Measurements from ENCODE around the gene SNAP23. TPM values are rescaled to one million over a fixed set of nuclear protein-coding genes. Genes with fewer than 3 reads are reported as not detected.
A peak's percentile ranks its signal among the peaks of the same experiment; 100 is the strongest.

Gene SNAP23
- total RNA-seq (2014; rRNA removed; shearing (Covaris generic)): 52.6 and 60.7 TPM in 2 replicates

DNA sequence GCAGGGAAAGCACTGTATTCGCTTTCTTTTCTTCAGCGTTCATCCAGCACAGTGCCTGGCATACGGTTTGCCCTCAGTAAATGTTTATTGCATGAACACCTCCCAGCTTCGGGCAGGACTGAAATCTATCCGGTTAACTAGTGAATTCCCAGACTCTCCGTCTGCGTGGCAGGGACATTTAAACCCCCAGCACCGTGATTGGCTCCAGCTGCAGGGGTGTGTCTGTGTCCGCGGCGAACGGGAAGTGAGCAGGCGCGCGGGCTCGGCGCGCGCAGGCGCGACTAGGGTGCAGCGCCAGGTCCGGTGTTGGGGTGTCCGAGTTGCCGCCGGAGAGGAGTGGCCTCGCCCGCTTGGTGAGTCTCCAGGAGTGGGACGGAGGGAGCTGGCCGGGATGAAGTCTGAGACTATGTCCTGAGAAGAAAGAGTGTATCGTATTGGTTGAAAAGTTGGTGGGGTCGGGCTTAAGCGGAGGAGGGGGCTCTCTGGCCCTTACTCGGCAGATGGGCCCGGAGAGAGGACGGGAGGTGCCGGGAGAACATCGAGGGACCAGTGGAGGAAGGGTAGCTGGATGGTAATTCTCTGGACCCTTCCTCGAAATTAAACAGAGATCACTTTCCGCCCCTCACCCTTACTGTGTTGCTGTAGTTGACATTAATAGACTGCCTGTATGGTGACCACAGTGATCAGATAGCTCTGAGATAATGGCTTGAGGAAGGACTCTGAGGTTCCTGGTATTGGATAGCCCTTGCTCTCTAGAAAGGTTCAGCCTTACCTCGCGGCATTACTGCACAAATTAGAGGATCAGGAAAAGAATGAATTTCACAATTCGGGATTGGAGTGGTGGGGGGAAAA, at the start of gene SNAP23:
TSS of gene SNAP23 (plus strand) at position 274 of the 852 bp plus-strand sequence. CDS start 16,213 bp downstream, outside the sequence.
- DNase-seq: peak; percentile 95
- no peaks in the 10 kb centered on the region for H3K9me3 ChIP-seq (replicated peaks)
- H3K4me1 ChIP-seq: peaks cover 16% of the 10 kb centered on the region
- H3K4me3 ChIP-seq: peak within 1 kb of the TSS; percentile 65
- no peaks in the 10 kb centered on the region for H3K36me3 ChIP-seq
- H3K27me3 ChIP-seq: no peaks in the 10 kb centered on the region
- peak within 1 kb of the TSS; percentile 49 for H3K27ac ChIP-seq

DNA sequence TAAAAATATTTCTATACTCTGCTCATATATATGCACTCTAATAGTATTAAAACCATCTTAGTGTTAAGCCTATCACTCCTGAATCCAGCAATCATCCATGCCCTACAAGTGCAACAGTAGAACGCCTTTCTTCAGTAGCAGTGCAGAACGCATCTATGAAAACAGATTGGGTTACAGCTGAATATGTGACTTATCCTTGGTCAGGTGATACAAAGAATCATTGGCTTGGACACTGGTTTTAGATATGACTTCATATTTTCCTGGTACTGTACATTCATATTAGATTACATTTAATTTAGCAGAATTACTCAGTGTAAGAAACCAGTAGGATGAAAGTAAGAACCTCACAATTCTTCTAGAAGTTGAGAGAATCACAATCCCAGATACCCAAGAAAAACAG, 47.8 kb upstream of the SNAP23 start:
- Histone ChIP-seq H3K36me3 (peaks cover 86% of the 10 kb centered on the region), H3K27me3 (no peaks in the 10 kb centered on the region), H3K9me3 (replicated peaks) (no peaks in the 10 kb centered on the region), H3K27ac (no peak overlapping the region), H3K4me1 (no peaks in the 10 kb centered on the region), H3K4me3 (no peak overlapping the region)
- no peak for DNase-seq

DNA sequence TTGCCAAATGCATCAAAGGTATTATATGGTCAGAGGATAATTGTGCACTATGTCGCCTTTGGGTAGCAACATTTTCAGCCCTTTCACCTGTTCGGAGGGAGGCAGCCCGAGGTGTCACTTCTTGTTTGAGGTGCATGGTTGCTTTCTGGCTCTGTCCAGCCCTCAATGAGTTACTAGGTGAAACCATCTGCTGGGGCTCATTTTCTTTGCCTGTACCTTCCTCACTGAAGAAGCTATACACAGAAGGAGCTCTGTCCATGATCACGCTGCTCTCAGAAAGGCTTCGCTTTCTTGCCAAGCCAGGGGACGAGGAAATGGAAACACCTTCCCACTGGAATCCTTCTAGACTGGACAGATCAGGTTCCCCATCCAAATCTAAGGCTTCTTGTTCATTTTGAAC, 47.2 kb upstream of the SNAP23 start:
- no peak for DNase-seq
- Histone ChIP-seq H3K4me1 (no peaks in the 10 kb centered on the region), H3K36me3 (peaks cover 80% of the 10 kb centered on the region), H3K27me3 (no peaks in the 10 kb centered on the region), H3K27ac (no peak overlapping the region), H3K9me3 (replicated peaks) (no peaks in the 10 kb centered on the region), H3K4me3 (no peak overlapping the region)

DNA sequence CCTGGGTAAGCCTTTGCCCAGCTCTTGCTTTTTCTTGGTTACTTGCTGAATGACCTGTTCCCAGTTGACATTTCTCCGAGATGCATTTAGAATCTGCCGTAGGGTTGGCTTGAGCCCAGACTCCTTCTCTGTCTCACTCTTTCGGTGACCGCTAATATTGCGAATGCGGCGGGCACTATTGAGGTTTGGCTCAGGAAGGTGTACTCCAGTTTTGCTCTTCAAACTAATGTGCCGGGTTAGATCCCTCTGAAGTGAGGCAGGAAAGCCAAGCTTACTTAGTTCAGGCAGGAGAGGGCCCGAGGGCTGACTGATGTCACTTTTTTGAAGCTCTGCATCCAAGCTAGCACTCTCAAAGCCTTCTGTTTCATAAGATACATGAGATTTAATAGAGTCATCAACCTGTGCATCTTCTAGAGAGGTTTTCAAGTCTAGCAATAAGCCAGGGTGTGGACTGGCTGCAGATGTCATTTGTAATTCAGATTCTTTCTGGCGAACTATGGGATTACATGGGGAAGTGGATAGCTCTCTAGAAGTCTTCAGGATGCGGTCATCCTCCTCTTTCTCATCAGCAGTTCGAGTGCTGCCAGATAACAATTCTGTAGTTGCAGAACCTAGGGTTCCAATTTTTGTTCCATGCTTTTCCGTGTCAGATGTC, 45.5 kb upstream of the SNAP23 start:
- Histone ChIP-seq H3K9me3 (replicated peaks) (no peaks in the 10 kb centered on the region), H3K27ac (no peak overlapping the region), H3K36me3 (peaks cover 69% of the 10 kb centered on the region), H3K27me3 (no peaks in the 10 kb centered on the region), H3K4me1 (no peaks in the 10 kb centered on the region), H3K4me3 (no peak overlapping the region)
- no peak for DNase-seq

DNA sequence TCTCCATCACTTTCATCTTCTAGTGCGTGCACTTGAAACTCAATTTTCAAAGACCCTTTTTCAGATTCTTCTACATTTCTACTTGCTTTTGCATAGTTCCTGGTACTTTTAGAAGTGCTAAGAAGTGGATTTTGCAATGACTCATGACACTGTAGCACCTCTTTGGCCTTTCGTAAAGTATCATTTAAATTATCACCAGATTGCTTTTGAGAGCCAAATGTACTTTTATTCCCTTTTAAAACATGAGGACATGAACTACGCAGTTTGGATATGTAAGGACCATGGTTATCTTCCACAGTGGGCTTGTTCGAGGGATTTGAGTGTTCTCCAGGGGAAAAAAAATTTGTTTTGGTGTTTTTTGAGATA, 45.0 kb upstream of the SNAP23 start:
- H3K4me3 ChIP-seq: no peak overlapping the region
- DNase-seq: no peak
- no peaks in the 10 kb centered on the region for H3K4me1 ChIP-seq
- peaks cover 66% of the 10 kb centered on the region for H3K36me3 ChIP-seq
- H3K27ac ChIP-seq: no peak overlapping the region
- no peaks in the 10 kb centered on the region for H3K9me3 ChIP-seq (replicated peaks)
- no peaks in the 10 kb centered on the region for H3K27me3 ChIP-seq

DNA sequence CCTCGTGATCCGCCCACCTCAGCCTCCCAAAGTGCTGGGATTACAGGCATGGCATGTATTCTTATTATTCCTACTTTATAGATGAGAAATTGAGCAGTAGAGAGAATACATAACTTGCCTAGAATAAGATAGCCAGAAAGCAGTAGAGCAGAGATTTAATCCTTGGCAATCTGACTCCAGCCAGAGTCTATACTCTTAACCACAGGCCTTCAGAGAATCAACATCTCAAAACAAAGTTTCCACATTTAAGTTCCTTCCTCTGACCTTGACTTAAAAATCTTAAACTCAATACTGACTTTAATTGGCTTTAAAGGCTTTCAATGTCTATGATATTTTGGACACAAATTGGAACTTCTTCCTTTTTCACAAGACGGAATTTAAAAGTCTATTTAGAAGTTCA, 41.6 kb upstream of the SNAP23 start:
- no peak for DNase-seq
- Histone ChIP-seq H3K4me3 (no peak overlapping the region), H3K27me3 (no peaks in the 10 kb centered on the region), H3K27ac (no peak overlapping the region), H3K4me1 (peaks cover 10% of the 10 kb centered on the region), H3K9me3 (replicated peaks) (no peaks in the 10 kb centered on the region), H3K36me3 (peaks cover 36% of the 10 kb centered on the region)

DNA sequence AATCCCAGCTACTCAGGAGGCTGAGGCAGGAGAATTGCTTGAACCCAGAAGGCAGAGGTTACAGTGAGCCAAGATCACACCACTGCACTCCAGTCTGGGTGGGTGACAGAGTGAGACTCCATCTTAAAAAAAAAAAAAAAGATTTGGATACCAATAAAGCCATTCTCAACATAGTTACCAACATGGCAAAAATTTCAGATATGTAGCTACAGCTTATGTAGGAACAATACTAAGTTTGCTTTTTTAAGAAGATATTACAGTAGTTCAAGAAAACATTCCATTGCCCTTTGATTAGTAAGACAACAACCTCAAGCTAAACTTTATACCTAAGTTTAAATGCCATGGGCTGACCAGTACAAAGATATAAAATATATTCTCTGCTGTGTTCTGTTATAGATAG, 38.9 kb upstream of the SNAP23 start:
- peak overlapping the region; percentile 75 for H3K27ac ChIP-seq
- peak overlapping the region; percentile 37 for H3K4me3 ChIP-seq
- peaks cover 9% of the 10 kb centered on the region for H3K36me3 ChIP-seq
- H3K27me3 ChIP-seq: no peaks in the 10 kb centered on the region
- no peak for DNase-seq
- H3K4me1 ChIP-seq: peaks cover 11% of the 10 kb centered on the region
- no peaks in the 10 kb centered on the region for H3K9me3 ChIP-seq (replicated peaks)

DNA sequence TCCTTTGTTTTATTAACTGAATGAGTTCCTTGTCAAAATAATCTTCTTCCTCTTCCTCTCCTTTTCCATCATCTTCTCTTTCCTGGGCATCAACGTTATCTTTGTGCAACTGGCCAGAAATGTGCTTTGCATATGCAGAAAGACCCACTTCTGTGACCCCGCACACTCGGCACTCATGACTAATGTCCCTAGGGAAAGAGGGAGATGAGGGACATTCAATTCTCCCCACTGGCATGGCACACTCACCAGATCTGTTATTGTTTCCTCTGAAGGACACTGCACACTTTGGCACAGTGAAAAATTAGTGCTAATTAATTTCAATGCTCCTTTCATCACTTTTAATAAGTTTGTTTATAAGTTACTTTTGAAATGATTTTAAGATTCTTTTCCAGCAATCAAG, 38.5 kb upstream of the SNAP23 start:
- DNase-seq: peak; percentile 40 to 52
- no peaks in the 10 kb centered on the region for H3K27me3 ChIP-seq
- H3K4me1 ChIP-seq: peaks cover 11% of the 10 kb centered on the region
- H3K27ac ChIP-seq: peak overlapping the region; percentile 75
- H3K4me3 ChIP-seq: peak overlapping the region; percentile 37
- H3K9me3 ChIP-seq (replicated peaks): no peaks in the 10 kb centered on the region
- H3K36me3 ChIP-seq: peaks cover 5% of the 10 kb centered on the region; the same call in 1 of the 2 replicates

DNA sequence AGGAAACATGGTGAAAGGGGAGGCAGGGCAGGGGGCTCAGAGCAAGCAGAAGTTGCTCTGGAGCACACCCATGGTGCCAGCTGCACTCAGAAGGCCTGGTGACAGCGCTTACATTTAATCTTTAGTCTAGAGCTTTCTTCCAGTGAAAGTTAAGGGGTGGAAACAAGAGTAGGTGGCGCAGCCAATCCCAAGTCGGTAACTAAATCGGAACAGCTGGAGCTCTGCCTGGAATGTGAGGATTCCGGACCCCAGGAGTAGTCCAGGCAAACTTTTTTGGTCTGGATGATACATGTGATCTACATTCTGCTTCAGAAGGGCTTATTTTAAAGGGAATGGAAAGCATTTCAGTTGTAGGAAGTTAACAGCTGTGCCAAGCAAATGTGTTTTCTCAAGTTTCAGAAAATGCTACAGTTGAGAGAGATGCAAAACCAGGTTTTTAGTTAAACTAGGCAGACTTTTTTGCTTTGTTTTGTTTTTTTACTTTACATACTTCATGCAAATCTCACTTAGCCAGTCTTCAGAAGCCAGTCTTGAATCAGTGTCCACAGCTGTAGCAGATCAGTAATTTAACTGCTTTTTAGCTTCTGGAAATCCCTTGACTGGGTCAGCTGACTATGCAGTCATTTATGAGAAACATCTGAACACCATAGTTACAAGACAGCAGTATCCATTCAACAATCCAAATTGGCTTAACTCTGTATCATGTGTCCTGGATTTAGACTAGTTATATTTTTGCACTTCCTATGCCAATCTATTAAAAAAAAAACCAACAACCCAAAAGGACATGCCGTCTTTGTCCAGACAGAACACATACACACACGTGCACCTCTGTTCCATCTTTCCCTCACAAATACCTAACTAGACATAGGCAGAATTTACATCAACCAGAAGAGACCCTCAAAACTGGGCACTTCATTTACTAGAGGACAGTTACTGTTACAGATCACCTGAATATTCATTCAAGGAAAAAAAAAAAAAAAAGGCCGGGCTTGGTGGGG, 37.7 kb upstream of the SNAP23 start:
- DNase-seq: peak; percentile 93 to 97
- peak overlapping the region; percentile 37 for H3K4me3 ChIP-seq

DNA sequence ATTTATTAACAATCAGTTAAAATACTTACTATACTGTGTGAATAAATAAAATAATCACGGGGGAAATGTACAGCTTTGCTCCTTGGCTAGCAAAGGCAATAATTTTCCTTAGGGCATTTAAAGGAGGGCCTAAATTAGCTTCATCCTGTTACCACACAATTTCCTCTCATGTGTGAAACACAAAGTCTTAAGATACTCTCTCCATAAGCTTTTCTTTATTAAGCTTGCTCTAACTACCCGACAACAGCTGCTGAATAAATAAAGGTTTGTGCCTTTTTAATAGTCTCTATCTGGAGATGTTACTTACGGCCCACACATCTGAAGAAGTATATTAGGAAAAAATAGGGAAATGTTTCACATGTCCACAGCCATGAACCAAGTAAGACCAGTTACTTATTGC, 34.2 kb upstream of the SNAP23 start:
- DNase-seq: no peak
- Histone ChIP-seq H3K27ac (no peak overlapping the region), H3K9me3 (replicated peaks) (no peaks in the 10 kb centered on the region), H3K4me1 (peaks cover 11% of the 10 kb centered on the region), H3K27me3 (no peaks in the 10 kb centered on the region), H3K4me3 (no peak overlapping the region), H3K36me3 (peaks cover 9% of the 10 kb centered on the region; the same call in 1 of the 2 replicates)

More for the DNA sequence above, 37.7 kb upstream of the SNAP23 start:
- Histone ChIP-seq H3K27me3 (no peaks in the 10 kb centered on the region), H3K27ac (peak overlapping the region; percentile 75), H3K9me3 (replicated peaks) (no peaks in the 10 kb centered on the region), H3K4me1 (peaks cover 11% of the 10 kb centered on the region), H3K36me3 (peaks cover 5% of the 10 kb centered on the region; the same call in 1 of the 2 replicates)

DNA sequence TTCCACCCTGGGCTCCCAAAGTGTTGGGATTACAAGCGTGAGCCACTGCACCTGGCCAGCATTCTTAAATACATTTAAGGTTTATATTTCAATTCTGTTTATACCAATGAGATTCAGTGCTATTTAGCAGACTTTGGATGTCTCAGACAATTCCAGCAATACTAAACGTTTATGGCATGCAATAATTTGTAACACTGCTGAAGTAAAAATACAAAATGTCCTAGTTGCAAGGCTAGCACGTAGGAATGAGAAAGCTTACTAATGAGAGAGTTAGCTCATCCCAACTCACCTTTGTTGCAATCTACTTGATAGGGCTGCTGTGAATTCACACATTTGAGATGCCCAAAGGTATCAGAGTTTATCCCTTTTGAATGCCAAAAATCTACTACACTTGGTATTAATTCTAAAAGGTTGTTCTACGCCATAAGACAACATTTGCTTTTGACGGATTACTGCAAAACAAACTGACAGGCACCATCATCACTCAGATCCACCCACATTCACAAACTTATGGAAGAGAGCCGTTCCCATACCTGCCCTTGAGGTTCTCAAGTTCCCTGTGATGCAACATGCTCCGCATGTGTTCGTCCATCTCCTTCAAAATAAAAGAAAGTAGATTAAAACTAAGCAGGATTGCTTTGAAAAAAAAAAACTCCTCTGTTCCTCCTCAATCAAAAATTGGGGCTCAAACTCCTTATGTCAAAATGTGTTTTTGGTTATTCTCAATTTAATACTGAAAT, 29.7 kb upstream of the SNAP23 start:
- no peak overlapping the region for H3K27ac ChIP-seq
- H3K36me3 ChIP-seq: peaks cover 9% of the 10 kb centered on the region
- no peaks in the 10 kb centered on the region for H3K9me3 ChIP-seq (replicated peaks)
- no peaks in the 10 kb centered on the region for H3K27me3 ChIP-seq
- no peak overlapping the region for H3K4me3 ChIP-seq
- H3K4me1 ChIP-seq: no peaks in the 10 kb centered on the region
- no peak for DNase-seq

DNA sequence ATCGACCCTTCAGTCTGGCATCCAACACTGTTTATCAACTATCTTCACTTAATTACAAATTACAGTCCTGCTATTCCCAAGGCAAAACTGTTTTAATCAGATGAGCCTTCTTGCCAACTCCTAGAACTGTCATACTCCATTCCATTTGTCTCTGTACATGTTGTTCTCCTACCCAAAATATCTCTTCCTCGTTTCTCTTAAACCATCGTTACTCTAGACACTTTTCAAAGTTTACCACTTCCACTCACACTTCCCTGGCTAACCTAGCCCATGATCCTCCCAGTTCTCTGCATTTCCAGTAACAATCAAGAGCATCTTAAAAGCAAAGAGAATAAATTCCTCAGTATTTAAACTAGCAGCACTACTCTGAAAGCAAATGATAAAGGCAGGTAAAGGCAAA, 24.4 kb upstream of the SNAP23 start:
- no peak for DNase-seq
- H3K27me3 ChIP-seq: no peaks in the 10 kb centered on the region
- H3K27ac ChIP-seq: no peak overlapping the region
- no peaks in the 10 kb centered on the region for H3K4me1 ChIP-seq
- H3K9me3 ChIP-seq (replicated peaks): no peaks in the 10 kb centered on the region
- no peak overlapping the region for H3K4me3 ChIP-seq
- H3K36me3 ChIP-seq: peaks cover 2% of the 10 kb centered on the region

DNA sequence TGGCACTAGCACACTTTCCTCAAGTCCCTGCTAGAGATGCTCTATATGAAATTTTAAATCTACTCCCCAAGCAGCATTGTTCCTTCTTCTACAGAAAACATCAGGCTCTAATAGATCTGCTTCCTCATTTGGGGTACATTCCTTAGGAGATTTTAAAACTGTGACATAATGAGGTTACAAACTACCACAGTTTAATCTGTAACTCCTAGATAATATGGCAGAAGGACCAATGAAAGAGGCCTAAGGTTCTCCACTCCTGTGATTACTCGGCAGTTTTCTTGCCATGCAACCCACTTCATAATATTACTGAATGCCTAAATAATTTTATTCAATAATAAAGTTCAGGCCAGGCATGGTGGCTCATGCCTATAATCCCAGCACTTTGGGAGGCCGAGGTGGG, 20.6 kb upstream of the SNAP23 start:
- Histone ChIP-seq H3K4me1 (no peaks in the 10 kb centered on the region), H3K36me3 (peaks cover 2% of the 10 kb centered on the region; the same call in 1 of the 2 replicates), H3K27me3 (no peaks in the 10 kb centered on the region), H3K4me3 (no peak overlapping the region), H3K27ac (no peak overlapping the region), H3K9me3 (replicated peaks) (no peaks in the 10 kb centered on the region)
- no peak for DNase-seq

DNA sequence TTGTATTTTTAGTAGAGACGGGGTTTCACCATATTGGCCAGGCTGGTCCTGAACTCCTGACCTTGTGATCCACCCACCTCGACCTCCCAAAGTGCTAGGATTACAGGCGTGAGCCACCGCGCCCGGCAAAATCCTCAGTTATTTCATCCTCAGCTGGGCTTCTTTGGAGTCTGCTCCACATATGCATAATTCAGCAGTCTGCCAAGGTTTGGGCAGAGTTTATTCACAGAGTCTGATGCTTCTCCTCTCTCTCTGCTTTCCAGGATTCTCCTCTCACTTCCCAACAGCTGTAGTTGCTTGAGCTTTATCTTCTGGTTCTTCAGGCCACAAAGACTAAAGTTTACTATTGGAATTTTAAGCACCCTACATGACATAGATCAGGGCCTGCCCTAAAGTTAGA, 12.7 kb upstream of the SNAP23 start:
- Histone ChIP-seq H3K27me3 (no peaks in the 10 kb centered on the region), H3K4me3 (no peak overlapping the region), H3K27ac (peak overlapping the region; percentile 43; the same call in 1 of the 2 replicates), H3K9me3 (replicated peaks) (no peaks in the 10 kb centered on the region), H3K4me1 (peaks cover 8% of the 10 kb centered on the region; the same call in 1 of the 2 replicates), H3K36me3 (no peaks in the 10 kb centered on the region)
- DNase-seq: no peak
